ENCODE data around the gene TTLL7.

The TTLL7 gene, protein sequence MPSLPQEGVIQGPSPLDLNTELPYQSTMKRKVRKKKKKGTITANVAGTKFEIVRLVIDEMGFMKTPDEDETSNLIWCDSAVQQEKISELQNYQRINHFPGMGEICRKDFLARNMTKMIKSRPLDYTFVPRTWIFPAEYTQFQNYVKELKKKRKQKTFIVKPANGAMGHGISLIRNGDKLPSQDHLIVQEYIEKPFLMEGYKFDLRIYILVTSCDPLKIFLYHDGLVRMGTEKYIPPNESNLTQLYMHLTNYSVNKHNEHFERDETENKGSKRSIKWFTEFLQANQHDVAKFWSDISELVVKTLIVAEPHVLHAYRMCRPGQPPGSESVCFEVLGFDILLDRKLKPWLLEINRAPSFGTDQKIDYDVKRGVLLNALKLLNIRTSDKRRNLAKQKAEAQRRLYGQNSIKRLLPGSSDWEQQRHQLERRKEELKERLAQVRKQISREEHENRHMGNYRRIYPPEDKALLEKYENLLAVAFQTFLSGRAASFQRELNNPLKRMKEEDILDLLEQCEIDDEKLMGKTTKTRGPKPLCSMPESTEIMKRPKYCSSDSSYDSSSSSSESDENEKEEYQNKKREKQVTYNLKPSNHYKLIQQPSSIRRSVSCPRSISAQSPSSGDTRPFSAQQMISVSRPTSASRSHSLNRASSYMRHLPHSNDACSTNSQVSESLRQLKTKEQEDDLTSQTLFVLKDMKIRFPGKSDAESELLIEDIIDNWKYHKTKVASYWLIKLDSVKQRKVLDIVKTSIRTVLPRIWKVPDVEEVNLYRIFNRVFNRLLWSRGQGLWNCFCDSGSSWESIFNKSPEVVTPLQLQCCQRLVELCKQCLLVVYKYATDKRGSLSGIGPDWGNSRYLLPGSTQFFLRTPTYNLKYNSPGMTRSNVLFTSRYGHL

DNA sequence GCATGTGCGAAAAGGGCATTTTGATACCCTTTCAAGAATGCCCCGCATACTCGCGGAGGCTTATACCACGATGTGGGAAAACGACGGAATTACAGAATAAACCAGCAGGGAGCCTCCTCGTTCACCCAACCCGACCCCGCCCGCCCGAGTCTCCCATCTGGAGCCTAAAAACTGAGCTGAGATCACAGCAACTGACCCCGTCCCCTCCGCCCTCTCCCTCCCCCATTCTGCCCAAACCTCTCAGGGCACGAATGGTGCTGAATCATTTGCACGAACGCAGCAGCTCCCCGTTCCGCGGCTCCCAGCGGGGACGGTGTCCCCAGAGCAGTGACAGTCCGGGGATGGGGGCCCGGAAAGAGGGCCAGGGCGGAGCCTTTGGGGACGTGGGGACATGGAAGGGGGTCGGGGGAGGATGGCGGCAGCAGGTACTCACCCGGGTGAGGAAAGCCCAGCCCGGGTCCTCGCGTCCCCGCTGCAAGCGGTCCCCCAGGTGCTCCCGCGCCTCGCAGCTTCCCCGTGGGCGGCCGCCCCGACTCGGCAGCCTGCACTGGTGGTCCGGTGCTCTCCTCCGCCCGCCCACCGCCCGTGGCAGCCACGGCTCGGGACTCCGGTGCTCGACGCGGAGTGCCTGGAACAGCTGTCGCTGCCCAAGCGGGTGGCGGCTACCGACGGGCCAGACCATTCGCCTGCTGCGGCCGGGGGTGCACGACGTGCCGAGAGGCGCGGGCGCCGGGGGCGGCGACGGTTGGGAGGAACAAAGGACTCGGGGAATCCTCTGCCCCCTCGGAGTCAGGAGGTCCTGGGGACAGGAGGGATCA lies at the start of gene TTLL7:
TTLL7 (minus strand) TSS at position 635 of the 818 bp plus-strand sequence. CDS start 46,921 bp downstream, outside the sequence.
- no peaks in the 10 kb centered on the region for H3K36me3 Mint-ChIP-seq
- DNase-seq: peak; percentile 73
- peak within 1 kb of the TSS; percentile 79 for H3K4me3 Mint-ChIP-seq
- peaks cover 60% of the 10 kb centered on the region for H3K27me3 Mint-ChIP-seq
- peaks cover 14% of the 10 kb centered on the region for H3K4me1 Mint-ChIP-seq
- CTCF ChIA-PET: interaction anchor here (1.0 kb wide), 1 partner anchor 757 kb away, joined by 3 read pairs; no protein-coding TSS in a partner anchor
- peak within 1 kb of the TSS; percentile 43 for H3K27ac Mint-ChIP-seq
- no peaks in the 10 kb centered on the region for H3K9me3 Mint-ChIP-seq

DNA sequence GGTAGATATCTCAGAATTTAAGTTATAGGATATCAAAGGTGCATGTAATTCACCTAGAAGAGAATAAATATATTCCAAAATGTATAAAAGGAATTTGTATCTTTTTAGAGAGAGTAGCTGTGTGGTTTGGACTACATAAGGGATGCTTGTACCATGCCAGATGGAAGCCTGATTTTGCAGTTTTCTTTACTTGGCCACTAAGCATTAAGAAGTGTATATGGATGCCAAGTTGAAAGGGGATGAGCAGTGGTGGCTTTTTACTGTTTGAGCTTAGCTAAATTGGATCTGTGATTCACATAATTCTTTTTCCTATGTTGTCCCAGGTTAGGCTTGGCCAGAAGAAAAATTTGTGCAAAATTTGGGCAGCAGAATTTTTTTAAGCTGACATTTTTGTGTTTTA lies 43.5 kb upstream of the TTLL7 start:
- no peaks in the 10 kb centered on the region for H3K4me1 Mint-ChIP-seq
- no peaks in the 10 kb centered on the region for H3K9me3 Mint-ChIP-seq
- CTCF ChIA-PET: interaction anchor here (0.6 kb wide), 1 partner anchor 106 kb away, joined by 3 read pairs; no protein-coding TSS in a partner anchor

DNA sequence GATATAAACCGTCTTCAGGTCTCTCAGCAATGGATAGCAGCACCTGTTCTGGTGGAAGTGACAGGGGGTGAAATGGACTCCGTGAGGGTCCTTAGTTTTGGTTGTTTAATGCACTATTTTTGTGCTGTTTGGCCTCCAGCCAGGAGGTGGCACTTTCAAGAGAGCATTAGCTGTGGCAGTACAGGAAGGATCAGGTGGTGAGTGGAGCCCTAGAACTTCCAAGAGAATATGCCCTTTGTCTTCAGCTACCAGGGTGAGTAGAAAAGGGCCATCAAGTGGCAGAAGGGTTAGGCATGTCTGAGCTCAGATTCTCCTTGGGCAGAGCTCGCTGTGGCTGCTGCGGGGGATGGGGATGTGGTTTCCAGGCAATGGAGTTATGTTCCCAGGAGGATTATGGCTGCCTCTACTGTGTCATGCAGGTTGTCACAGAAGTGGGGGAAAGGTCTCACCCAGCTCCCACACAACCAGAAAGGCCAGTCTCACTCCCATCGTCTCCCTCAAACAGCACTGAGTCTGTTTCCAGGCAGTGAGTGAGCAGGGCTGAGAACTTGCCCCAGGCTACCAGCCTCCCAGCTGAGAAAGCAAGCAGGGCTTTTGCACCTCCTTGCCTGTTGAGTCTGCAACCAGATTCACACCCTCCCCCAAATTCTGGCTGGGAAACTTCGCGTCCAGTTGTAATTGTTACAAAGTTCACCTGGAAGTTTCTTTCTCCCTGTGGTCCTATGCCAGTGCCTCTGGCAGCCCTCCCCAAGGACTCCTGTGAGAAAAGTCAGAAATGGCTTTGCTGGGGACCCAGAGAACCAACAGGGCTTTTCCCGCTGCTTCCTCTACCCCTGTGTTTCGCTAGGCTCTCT lies 39.1 kb upstream of the TTLL7 start:
- H3K4me1 Mint-ChIP-seq: no peaks in the 10 kb centered on the region
- no peak for DNase-seq
- no peak overlapping the region for H3K4me3 Mint-ChIP-seq
- no peak overlapping the region for H3K27ac Mint-ChIP-seq
- no peaks in the 10 kb centered on the region for H3K9me3 Mint-ChIP-seq
- H3K27me3 Mint-ChIP-seq: peaks cover 20% of the 10 kb centered on the region
- peaks cover 2% of the 10 kb centered on the region for H3K36me3 Mint-ChIP-seq
- CTCF ChIA-PET: no interaction called here

More for the DNA sequence above, 43.5 kb upstream of the TTLL7 start:
- no peak overlapping the region for H3K4me3 Mint-ChIP-seq
- no peak for DNase-seq
- peaks cover 15% of the 10 kb centered on the region for H3K27me3 Mint-ChIP-seq
- no peak overlapping the region for H3K27ac Mint-ChIP-seq
- H3K36me3 Mint-ChIP-seq: no peaks in the 10 kb centered on the region

DNA sequence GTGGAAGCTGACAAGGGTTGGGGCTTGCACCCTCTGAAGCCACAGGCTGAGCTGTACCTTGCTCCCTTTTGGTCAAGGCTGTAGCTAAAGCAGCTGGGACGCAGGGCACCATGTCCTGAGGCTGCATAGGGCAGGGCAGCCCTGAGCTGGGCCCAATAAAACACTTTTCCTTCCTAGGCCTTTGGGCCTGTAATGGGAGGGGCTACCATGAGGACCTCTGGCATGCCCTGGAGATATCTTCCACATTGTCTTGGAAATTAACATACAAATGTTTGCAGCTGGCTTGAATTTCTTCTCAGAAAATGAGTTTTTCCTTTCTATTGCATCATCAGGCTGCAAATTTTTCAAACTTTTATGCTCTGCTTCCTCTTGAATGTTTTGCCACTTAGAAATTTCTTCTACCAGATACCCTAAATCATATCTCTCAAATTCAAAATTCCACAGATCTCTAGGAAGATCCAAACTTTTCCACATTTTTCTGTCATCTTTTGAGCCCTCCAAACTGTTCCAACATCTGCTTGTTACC lies 32.9 kb upstream of the TTLL7 start:
- no peaks in the 10 kb centered on the region for H3K4me1 Mint-ChIP-seq
- H3K9me3 Mint-ChIP-seq: no peaks in the 10 kb centered on the region
- no peak for DNase-seq
- H3K27ac Mint-ChIP-seq: no peak overlapping the region
- H3K4me3 Mint-ChIP-seq: no peak overlapping the region
- peaks cover 2% of the 10 kb centered on the region for H3K36me3 Mint-ChIP-seq
- CTCF ChIA-PET: no interaction called here
- H3K27me3 Mint-ChIP-seq: peaks cover 5% of the 10 kb centered on the region

DNA sequence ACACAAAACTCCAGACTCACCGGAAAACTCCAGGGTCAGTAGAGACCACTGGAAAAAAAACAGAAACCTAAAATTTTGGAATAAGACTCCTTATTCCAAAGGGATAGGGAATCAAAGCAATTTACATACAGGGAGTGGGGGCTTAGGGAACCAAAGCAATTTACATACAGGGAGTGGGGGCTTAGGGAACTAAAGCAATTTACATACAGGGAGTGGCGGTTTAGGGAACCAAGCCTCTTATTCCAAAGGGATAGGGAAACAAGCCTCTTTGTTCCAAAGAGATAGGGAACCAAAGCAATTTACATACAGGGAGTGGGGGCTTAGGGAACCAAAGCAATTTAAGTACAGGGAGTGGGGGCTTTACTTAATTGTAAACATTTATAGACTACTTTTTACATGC lies 28.4 kb upstream of the TTLL7 start:
- Mint-ChIP-seq H3K36me3 (no peaks in the 10 kb centered on the region), H3K27ac (no peak overlapping the region), H3K27me3 (no peaks in the 10 kb centered on the region), H3K4me1 (no peaks in the 10 kb centered on the region), H3K4me3 (no peak overlapping the region), H3K9me3 (no peaks in the 10 kb centered on the region)
- CTCF ChIA-PET: no interaction called here
- DNase-seq: no peak

DNA sequence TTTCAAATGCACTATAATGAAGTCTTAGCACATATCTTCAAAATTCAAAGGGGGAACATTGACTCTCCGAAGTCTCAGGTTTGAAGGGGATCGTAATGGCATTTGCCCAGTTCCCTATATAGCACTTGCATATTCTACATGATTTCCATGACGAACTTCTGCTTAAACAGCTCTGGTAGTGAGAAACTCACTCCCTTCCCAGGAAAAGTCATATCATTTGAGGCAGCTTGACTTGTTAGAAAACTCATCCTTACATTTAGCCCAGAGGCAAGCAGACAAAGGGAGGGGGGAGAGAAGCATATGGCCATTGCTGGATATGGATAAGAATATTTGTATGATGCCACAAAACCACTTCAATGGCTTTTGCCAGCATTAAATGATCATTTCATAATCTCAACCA lies 27.0 kb upstream of the TTLL7 start:
- no peaks in the 10 kb centered on the region for H3K4me1 Mint-ChIP-seq
- H3K27me3 Mint-ChIP-seq: no peaks in the 10 kb centered on the region
- CTCF ChIA-PET: no interaction called here
- no peak overlapping the region for H3K27ac Mint-ChIP-seq
- DNase-seq: no peak
- no peak overlapping the region for H3K4me3 Mint-ChIP-seq
- no peaks in the 10 kb centered on the region for H3K36me3 Mint-ChIP-seq
- H3K9me3 Mint-ChIP-seq: no peaks in the 10 kb centered on the region

DNA sequence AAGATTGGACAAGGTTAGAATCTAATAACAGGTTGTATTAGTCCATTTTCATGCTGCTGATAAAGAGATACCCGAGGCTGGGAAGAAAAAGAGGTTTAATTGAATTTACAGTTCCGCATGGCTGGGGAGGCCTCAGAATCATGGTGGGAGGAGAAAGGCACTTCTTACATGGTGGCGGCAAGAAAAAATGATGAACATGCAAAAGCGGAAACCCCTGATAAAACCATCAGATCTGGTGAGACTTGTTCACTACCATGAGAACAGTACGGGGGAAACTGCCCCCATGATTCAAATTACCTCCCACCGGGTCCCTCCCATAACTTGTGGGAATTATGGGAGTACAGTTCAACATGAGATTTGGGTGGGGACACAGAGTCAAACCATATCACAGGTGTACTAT lies 22.9 kb upstream of the TTLL7 start:
- Mint-ChIP-seq H3K27me3 (peaks cover 5% of the 10 kb centered on the region), H3K36me3 (no peaks in the 10 kb centered on the region), H3K27ac (no peak overlapping the region), H3K4me3 (no peak overlapping the region), H3K9me3 (no peaks in the 10 kb centered on the region), H3K4me1 (no peaks in the 10 kb centered on the region)
- DNase-seq: no peak
- CTCF ChIA-PET: interaction anchor here (0.7 kb wide), 1 partner anchor 236 kb away, joined by 3 read pairs; no protein-coding TSS in a partner anchor

DNA sequence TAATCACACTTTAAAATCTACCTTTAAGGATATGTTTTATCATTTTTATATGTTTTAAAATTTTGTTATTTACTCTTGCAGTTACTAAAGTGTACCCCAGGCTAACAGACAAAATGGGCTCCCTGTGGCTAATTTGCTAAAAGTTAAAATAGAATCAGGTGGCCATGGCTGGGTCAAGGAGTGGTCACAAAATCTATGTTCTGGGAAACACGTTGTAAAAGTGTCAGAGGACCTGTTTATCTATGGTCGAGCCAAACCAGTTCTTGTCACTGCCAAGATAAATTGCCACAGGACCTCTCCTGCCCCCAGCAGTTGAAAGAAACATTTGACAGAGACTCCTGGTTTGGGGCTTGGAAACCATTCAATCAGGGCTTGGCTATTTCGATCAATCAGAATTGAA lies 21.2 kb upstream of the TTLL7 start:
- peaks cover 5% of the 10 kb centered on the region for H3K27me3 Mint-ChIP-seq
- CTCF ChIA-PET: no interaction called here

DNA sequence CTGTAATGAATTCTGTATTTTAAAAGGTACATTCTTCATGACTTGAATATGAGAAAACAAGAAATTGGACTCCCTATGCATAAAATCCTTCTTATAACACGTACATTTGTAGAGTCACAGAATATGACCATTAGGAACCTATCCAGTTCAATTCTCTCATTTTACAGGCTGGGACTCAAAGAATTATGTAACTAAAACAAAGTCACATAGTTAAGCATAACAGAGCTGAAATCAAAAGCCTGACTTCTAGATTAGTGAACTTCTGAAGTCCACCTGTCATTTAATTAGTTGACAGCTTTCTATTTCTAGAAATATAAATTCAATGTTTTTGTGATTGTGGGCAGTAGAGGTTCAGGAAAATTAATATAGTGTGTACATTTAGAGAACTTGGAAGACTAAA lies 20.3 kb upstream of the TTLL7 start:
- Mint-ChIP-seq H3K4me3 (no peak overlapping the region), H3K27ac (no peak overlapping the region), H3K9me3 (no peaks in the 10 kb centered on the region), H3K36me3 (no peaks in the 10 kb centered on the region), H3K4me1 (no peaks in the 10 kb centered on the region), H3K27me3 (peaks cover 5% of the 10 kb centered on the region)
- DNase-seq: no peak
- CTCF ChIA-PET: no interaction called here

More for the DNA sequence above, 21.2 kb upstream of the TTLL7 start:
- Mint-ChIP-seq H3K4me3 (no peak overlapping the region), H3K27ac (no peak overlapping the region), H3K4me1 (no peaks in the 10 kb centered on the region), H3K9me3 (no peaks in the 10 kb centered on the region), H3K36me3 (no peaks in the 10 kb centered on the region)
- DNase-seq: no peak

DNA sequence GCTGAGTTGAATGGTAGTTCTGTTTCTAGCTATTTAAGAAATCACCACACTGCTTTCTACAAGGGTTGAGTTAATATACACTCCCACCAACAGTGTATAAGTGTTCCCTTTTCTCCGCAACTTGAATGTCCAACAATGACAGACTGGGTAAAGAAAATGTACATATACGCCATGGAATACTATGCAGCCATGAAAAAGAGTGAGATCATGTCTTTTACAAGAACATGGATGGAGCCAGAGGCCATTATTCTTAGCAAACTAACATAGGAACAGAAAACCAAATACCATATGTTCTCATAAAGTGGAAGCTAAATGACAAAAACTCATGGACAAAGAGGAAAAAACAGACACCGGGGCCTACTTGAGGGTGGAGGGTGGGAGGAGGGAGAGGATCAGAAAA lies 14.8 kb upstream of the TTLL7 start:
- Mint-ChIP-seq H3K27ac (no peak overlapping the region), H3K4me1 (no peaks in the 10 kb centered on the region), H3K4me3 (no peak overlapping the region), H3K27me3 (peaks cover 5% of the 10 kb centered on the region), H3K9me3 (no peaks in the 10 kb centered on the region), H3K36me3 (no peaks in the 10 kb centered on the region)
- CTCF ChIA-PET: no interaction called here
- no peak for DNase-seq

DNA sequence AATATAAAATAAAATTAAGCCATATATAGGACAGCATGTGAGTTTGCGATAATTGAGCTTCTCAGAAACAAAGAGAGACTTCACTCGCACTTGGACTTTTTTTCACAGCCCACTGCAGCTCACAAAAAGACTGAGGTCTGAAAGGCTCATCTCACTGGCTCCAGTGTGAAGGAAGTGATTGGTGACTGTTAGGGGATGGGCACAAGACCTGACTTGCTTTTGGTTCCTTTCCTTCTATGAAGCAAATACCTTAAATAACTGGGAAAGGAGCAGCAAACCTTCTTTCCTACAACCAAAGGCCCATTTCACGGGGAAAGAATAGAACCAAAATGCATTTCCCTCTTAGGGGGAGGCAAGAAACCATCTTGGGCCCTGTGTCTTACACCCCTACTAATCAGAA lies 13.1 kb upstream of the TTLL7 start:
- no peaks in the 10 kb centered on the region for H3K36me3 Mint-ChIP-seq
- H3K27me3 Mint-ChIP-seq: peaks cover 6% of the 10 kb centered on the region
- CTCF ChIA-PET: no interaction called here
- no peak overlapping the region for H3K27ac Mint-ChIP-seq
- H3K9me3 Mint-ChIP-seq: no peaks in the 10 kb centered on the region
- no peaks in the 10 kb centered on the region for H3K4me1 Mint-ChIP-seq
- DNase-seq: no peak
- no peak overlapping the region for H3K4me3 Mint-ChIP-seq

DNA sequence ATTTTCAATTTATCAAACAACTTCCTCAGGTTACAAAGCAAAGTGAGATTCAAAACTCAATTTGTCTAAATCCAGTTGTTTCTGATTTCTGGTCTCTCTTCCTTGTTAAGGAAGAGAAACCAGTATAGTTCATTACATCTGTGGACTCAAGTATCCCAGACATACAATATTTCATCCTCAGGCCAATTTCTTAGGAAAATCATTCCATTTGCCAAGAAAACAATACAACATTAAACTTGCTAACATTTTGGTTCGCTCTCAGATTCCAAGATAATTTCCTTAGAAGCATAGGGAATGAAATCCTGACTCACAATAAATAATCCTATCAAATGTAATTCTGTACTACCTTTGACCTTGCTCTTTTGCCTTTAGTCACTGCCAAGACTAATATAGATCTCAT lies 11.2 kb upstream of the TTLL7 start:
- Mint-ChIP-seq H3K4me3 (no peak overlapping the region), H3K27ac (no peak overlapping the region), H3K36me3 (no peaks in the 10 kb centered on the region), H3K27me3 (peaks cover 6% of the 10 kb centered on the region), H3K9me3 (no peaks in the 10 kb centered on the region), H3K4me1 (no peaks in the 10 kb centered on the region)
- no peak for DNase-seq
- CTCF ChIA-PET: no interaction called here

DNA sequence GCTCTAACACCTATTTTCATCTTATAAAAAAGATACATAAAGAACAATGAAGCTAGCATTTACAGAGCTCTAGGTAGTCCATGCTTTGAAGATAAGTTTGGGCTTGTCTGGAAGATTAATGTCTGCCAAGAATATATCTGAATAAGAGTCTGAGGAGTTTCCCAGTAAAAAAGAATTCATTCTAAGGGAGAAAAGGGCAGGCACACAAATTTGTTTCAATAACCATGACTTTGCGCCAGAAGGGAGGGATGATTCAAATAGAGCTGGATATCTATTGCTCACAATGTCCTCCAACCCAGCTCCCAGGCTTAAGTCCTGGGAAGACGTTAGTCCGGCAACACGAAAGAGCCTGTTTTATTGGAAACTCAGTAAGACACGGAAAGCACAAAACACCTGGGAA lies 9.7 kb upstream of the TTLL7 start:
- CTCF ChIA-PET: no interaction called here

More for the DNA sequence above, 9.7 kb upstream of the TTLL7 start:
- DNase-seq: no peak
- H3K4me1 Mint-ChIP-seq: no peaks in the 10 kb centered on the region
- H3K27ac Mint-ChIP-seq: no peak overlapping the region
- no peak overlapping the region for H3K4me3 Mint-ChIP-seq
- peaks cover 6% of the 10 kb centered on the region for H3K27me3 Mint-ChIP-seq
- no peaks in the 10 kb centered on the region for H3K36me3 Mint-ChIP-seq
- no peaks in the 10 kb centered on the region for H3K9me3 Mint-ChIP-seq

All from activated naive CD4-positive, alpha-beta T cell treated with anti-CD3 and anti-CD28 coated beads, Interleukin-2, amount 10 ng/mL, durations not matched to agents 7 days and 5 days (primary cell).